Activated CD8-positive, alpha-beta memory T cell treated with anti-CD3 and anti-CD28 coated beads for 36 hours (primary cell): ENCODE results near the gene MRPS31. TPM values are rescaled to one million over a fixed set of nuclear protein-coding genes. Genes with fewer than 3 reads are reported as not detected.

Source experiments
- CTCF ChIA-PET: fragments of 350-600 bp; sonication (Branson Sonifier 250); formaldehyde crosslinking; loops from one replicate; lab custom pipeline; 2021; ENCODE audit warnings: antibody characterized with exemption; lab: Charles Lee
- POLR2A ChIA-PET: fragments of 350-600 bp; sonication (Branson Sonifier 250); formaldehyde crosslinking; loops from one replicate; lab custom pipeline; 2021; ENCODE audit warnings: antibody characterized with exemption; lab: Charles Lee
- total RNA-seq, 2 experiments: library from RNA; stranded (reverse); gene quantifications; one replicate each; pipeline ENCODE4 v1.2.3, GENCODE V29; 2021

Gene MRPS31
- total RNA-seq, 2 experiments from 2014 or later, result 42.1 to 42.2 TPM

DNA sequence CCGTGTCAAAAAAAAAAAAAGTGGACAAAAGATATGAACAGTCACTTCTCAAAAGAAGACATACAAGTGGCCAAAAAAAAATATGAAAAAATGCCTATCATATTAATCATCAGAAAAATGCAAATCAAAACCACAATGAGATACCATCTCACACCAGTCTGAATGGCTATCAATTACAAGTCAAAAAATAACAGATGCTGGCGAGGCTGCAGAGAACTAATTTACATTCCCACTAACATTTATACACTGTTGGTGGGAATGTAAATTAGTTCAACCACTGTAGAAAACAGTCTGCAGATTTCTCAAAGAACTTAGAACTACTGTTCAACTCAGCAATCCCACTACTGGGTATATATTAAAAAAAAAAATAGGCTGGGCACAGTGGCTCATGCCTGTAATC is 78.0 kb downstream of the MRPS31 start:
- ChIA-PET POLR2A (no interaction called here), CTCF (no interaction called here)

- CTCF ChIA-PET, result no interaction called here
- POLR2A ChIA-PET, result no interaction called here
These were observed 82.2 kb downstream of the MRPS31 start for GRCh38 chr13:40688781-40689180.

DNA sequence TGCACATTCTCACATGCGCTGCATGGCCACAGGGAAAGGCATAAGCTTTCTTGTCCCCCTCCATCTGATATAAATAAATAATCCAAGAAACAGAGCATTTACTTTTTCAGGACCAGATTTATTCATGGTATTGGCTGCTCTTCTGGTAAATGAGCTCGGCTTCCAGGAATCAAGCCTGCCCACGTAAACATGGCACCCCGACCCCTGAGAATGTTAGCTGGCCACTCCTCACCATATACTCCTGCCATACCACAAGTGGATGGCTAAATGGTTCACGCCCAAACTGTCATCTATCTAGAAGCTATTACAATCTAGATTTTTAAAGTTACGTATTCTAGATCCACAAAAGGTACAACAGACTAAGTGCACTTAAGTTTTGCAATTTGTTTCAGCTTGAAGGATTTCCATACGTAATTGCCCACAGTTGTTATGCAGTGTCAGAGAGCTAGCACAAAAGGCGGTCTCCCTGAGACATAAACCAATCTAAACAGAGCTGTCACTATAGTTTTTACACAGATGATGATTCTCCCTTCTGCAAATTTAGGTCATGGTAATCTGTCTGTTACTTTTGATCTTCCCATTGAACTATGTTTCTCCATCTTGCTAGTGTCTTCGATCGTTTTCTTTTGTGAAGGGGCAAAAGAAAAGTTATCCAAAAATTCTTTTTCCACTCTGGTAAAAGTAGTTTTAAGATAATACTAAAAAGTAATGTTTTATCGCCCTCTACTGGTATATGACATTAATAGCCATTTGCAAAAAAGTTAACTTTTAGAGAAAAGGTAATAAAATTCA is 88.3 kb downstream of the MRPS31 start:
- ChIA-PET CTCF (interaction anchor here (0.6 to 3.0 kb wide), 11 partner anchors 9 to 917 kb away, joined by 3 to 20 read pairs (median 4); no protein-coding TSS in a partner anchor), POLR2A (interaction anchor here (0.7 kb wide), 1 partner anchor 27 kb away, joined by 3 read pairs; no protein-coding TSS in a partner anchor)

DNA sequence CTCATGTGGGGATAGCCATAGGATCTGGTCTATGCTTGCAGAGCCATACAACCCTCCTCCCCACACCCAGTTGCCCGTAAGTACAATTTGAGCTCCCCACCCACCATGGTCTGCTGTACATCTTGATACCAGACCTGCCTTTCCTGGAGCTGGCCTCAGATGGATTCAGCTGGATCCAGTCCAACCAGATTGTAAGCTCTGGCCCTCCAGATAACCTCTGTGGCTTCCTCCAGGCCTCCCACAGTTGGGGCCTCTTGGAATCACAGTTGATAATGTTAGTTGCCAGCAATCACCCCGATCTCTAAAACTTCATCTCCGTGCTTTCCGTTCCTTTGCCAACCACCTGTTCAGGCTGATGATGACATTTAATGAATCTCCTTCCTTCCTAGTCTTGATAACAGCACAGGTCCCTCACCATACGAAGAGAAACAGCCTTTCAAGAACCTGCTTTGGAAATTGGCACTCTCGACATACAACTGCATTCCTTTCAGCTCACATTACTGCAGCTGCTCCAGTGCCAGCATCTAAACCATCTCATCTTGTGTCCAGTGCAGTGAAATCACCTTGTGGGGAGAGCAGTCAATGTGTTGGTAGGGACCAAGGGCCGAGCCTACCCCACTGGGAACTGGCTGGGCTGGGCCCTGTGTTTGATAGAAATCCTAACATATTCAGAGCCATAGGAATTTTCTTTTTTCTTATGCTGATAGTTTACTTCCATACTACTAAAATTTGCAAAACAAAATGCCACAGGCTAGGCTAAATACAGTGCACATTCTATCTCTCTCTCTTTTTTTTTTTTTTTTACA is 89.4 kb downstream of the MRPS31 start:
- POLR2A ChIA-PET, result interaction anchor here (0.7 kb wide), 1 partner anchor 28 kb away, joined by 3 read pairs; no protein-coding TSS in a partner anchor
- CTCF ChIA-PET, result interaction anchor here (0.6 to 3.0 kb wide), 8 partner anchors 17 to 916 kb away, joined by 3 to 20 read pairs (median 5); no protein-coding TSS in a partner anchor

GRCh38 chr13:40680659-40681323 is 90.2 kb downstream of the MRPS31 start:
- ChIA-PET CTCF (interaction anchor here (0.8 to 2.1 kb wide), 2 partner anchors 16 to 428 kb away, joined by 3 to 6 read pairs; no protein-coding TSS in a partner anchor), POLR2A (no interaction called here)

- POLR2A ChIA-PET, result no interaction called here
- CTCF ChIA-PET, result no interaction called here
These were observed 91.5 kb downstream of the MRPS31 start for GRCh38 chr13:40679480-40679985.

Other genes with a start within 250 kb of the MRPS31 start
- 10 to 100 TPM; 26.9 to 28.1 TPM for gene FOXO1, start 104.5 kb downstream of the MRPS31 start, total RNA-seq
- 10 to 100 TPM; 26.1 to 26.6 TPM for gene SLC25A15, start 18.4 kb upstream of the MRPS31 start, total RNA-seq
- 10 to 100 TPM; 68.9 to 69.4 TPM for gene ELF1, start 248.1 kb upstream of the MRPS31 start, total RNA-seq